HG03103 (cell line): ENCODE results near the gene KRTAP10-12.

Experiments
- ATAC-seq: cut with Tn5 transposase; IDR thresholded peaks from one replicate; pipeline ENCODE4 v1.9.1; 2021; ENCODE audit warnings: low read depth; ENCODE audit not compliant: unreplicated experiment

KRTAP10-12 gene

GRCh38 chr21:44710756-44711326 lies 13.9 kb downstream of the KRTAP10-12 start:
- ATAC-seq = no peak

GRCh38 chr21:44711327-44712202 lies 14.6 kb downstream of the KRTAP10-12 start, which contains the start of gene TSPEAR:
Gene TSPEAR, minus strand, starts transcription at chr21:44711572. Its CDS starts 58 bp downstream, at chr21:44711514.
- ATAC-seq = no peak

GRCh38 chr21:44712203-44713028 lies 15.4 kb downstream of the KRTAP10-12 start:
- ATAC-seq = no peak

GRCh38 chr21:44713130-44713529 lies 16.2 kb downstream of the KRTAP10-12 start:
- no peak for ATAC-seq

GRCh38 chr21:44713846-44714245 lies 16.9 kb downstream of the KRTAP10-12 start:
- ATAC-seq = no peak

GRCh38 chr21:44714905-44715304 lies 17.9 kb downstream of the KRTAP10-12 start:
- ATAC-seq = no peak

GRCh38 chr21:44716984-44717383 lies 20.0 kb downstream of the KRTAP10-12 start:
- ATAC-seq = no peak

- no peak for ATAC-seq
These were observed 21.1 kb downstream of the KRTAP10-12 start for GRCh38 chr21:44718093-44718492.

- ATAC-seq = no peak
These were observed 21.6 kb downstream of the KRTAP10-12 start for GRCh38 chr21:44718571-44718970.

- no peak for ATAC-seq
These were observed 23.2 kb downstream of the KRTAP10-12 start for GRCh38 chr21:44720170-44720569.

GRCh38 chr21:44722731-44723130 lies 25.8 kb downstream of the KRTAP10-12 start:
- no peak for ATAC-seq

GRCh38 chr21:44723177-44724131 lies 26.5 kb downstream of the KRTAP10-12 start:
- no peak for ATAC-seq

GRCh38 chr21:44724196-44724595 lies 27.2 kb downstream of the KRTAP10-12 start:
- ATAC-seq = no peak

- ATAC-seq = no peak
These were observed 28.0 kb downstream of the KRTAP10-12 start for GRCh38 chr21:44724926-44725325.

- ATAC-seq = no peak
These were observed 29.9 kb downstream of the KRTAP10-12 start for GRCh38 chr21:44726826-44727225.

GRCh38 chr21:44727321-44727720 lies 30.3 kb downstream of the KRTAP10-12 start:
- ATAC-seq = no peak

GRCh38 chr21:44727757-44728156 lies 30.8 kb downstream of the KRTAP10-12 start:
- no peak for ATAC-seq

- no peak for ATAC-seq
These were observed 31.7 kb downstream of the KRTAP10-12 start for GRCh38 chr21:44728716-44729115.

- ATAC-seq = no peak
These were observed 32.5 kb downstream of the KRTAP10-12 start for GRCh38 chr21:44729336-44730027.
